ENCODE results near the gene SPPL2A. TPM values are rescaled to one million over a fixed set of nuclear protein-coding genes. Genes with fewer than 3 reads are reported as not detected.

Gene SPPL2A
- total and polyA plus RNA-seq, 4 donors, result 67.5 to 135 (median 93.2) TPM

- H3K27ac ChIP-seq (ENCODE audit: low read depth in 1 of 2, low read length in 2 of 2), result no peak overlapping the region
- H3K27me3 ChIP-seq (ENCODE audit: control insufficient read depth in 4 of 4, insufficient read depth in 4 of 4, low read length in 3 of 4), result no peaks in the 10 kb centered on the region
- peaks cover 0 to 2% (median 0%) of the 10 kb centered on the region in 4 donors for H3K4me1 ChIP-seq (ENCODE audit: control insufficient read depth in 4 of 4, insufficient read depth in 4 of 4, low read length in 3 of 4)
- TF ChIP-seq NR2F2 (IDR thresholded peaks at IDR 0.05) (no peak), MAX (IDR thresholded peaks at IDR 0.05) (no peak), ATF3 (IDR thresholded peaks at IDR 0.05) (no peak), RXRA (IDR thresholded peaks at IDR 0.05) (no peak), CTCF (IDR thresholded peaks at IDR 0.05; ENCODE audit: low read depth, low read length, missing input control) (no peak), GABPA (IDR thresholded peaks at IDR 0.05 in 1 of 2, conservative IDR thresholded peaks at IDR 0.05 in 1 of 2) (no peak), SP1 (IDR thresholded peaks at IDR 0.05) (no peak), YY1 (IDR thresholded peaks at IDR 0.05) (no peak), HNF4A (conservative IDR thresholded peaks at IDR 0.05) (no peak), FOXA1 (IDR thresholded peaks at IDR 0.05) (no peak), TAF1 (conservative IDR thresholded peaks at IDR 0.05) (no peak), ZBTB33 (IDR thresholded peaks at IDR 0.05) (no peak), JUND (IDR thresholded peaks at IDR 0.05) (no peak), REST (IDR thresholded peaks at IDR 0.05) (no peak), EGR1 (IDR thresholded peaks at IDR 0.05; ENCODE audit: low read depth in 2 of 2) (no peak), RAD21 (IDR thresholded peaks at IDR 0.05) (no peak), HNF4G (IDR thresholded peaks at IDR 0.05) (no peak), FOXA2 (IDR thresholded peaks at IDR 0.05) (no peak)
- no peak overlapping the region for H3K9ac ChIP-seq (ENCODE audit: low read depth in 1 of 2, low read length in 2 of 2)
- DNase-seq (ENCODE audit: low spot score), result no peak
- H3K36me3 ChIP-seq (ENCODE audit: control insufficient read depth in 4 of 4, insufficient read depth in 3 of 4, low read depth in 1 of 4, low read length in 3 of 4), result peaks cover 0 to 18% (median 14%) of the 10 kb centered on the region in 4 donors
- H3K4me3 ChIP-seq (ENCODE audit: low read depth in 1 of 3, low read length in 3 of 3), result no peak overlapping the region
- 91% methylated on average over 2 of the region's 2 CpGs for WGBS
- no peaks in the 10 kb centered on the region for H3K9me3 ChIP-seq (ENCODE audit: control insufficient read depth in 4 of 4, low read length in 3 of 4)
Measured at GRCh38 chr15:50751394-50751793, 14.1 kb downstream of the SPPL2A start.

Data from liver (tissue), 9 donors.